Stromal cell of bone marrow (primary cell): ENCODE measurements around the gene ADARB2.
"Not testable (repeated sequence)": the region's sequence is repeated elsewhere in the genome, so short reads cannot be mapped to it uniquely, and the experiment has no call there.

Source experiments
- DNase-seq: peaks from one replicate; pipeline ENCODE4 v3.0.0-alpha.2; 2012; ENCODE audit warnings: low read depth

Gene ADARB2

DNA sequence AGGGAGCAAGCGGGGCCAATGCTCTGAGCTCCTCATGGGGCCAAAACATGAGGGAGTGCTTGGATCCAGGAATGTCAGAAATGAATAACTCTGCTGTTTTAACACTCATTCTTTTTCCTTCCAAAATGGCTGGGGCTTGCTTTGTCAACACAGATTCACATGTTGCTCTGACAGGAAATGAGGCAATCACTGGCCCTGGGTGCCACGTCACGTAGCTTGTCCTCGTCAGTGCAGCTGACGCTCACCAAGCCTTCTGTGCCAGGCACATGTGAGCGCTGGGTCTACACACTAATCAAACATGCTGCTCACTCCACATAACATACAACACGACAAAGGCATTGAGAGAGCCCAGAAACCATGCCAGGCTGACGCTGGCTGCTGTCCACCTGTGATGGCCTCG lies 482.2 kb downstream of the ADARB2 start:
- no peak for DNase-seq

DNA sequence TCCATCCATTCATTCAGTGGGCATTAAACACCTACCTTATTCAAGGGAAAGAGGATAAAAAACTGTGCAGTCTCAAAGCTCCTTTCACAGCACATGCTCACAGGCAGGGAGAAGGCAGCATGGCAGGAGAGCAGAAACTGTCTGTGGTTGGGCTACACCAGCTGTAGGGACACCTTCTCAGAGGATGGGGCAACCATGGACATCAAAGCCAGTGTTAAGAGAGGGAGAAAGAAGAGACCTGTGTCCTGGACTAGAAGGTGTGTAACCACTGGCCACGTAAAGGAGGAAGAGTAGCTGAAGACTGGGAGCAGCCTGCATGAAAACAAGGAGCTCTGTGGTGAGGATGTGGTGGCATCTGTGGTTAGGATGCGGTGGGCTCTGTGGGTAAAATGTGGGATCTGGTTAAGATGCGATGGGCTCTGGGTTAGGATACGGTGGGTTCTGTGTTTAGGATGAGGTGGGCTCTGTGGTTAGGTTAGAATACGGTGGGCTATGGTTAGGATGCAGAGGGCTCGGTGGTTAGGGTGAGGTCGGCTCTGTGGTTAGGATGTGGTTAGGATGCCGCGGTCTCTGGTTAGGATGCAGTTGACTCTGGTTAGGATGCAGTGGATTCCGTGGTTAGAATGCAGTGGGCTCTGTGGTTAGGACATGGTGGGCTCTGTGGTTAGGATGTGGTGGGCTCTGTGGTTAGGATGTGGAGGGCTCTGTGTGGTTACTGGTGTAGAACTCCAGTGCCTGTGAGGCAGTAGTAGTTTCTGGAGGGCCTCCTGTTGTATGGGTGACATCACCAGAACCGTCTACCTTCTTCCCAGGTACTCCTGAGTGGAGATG lies 483.6 kb downstream of the ADARB2 start:
- DNase-seq, result no peak

DNA sequence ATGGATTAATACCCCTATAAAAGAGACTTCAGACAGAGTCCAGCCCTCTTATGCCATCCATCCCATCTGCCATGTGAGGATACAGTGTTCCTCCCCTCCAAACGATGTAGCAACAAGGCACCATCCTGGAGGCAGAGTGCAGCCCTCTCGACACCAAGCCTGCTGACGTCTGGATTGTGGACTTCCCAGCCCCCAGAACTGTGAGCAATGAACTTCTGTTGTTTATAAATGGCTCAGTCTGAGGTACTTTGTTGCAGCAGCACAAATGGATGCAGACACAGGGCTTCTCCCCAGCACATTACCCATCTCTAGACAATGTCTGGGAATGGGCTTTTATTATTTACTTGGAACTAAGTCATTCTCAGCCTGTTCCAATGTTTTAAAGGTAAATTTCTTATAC lies 485.6 kb downstream of the ADARB2 start:
- DNase-seq, result no peak

DNA sequence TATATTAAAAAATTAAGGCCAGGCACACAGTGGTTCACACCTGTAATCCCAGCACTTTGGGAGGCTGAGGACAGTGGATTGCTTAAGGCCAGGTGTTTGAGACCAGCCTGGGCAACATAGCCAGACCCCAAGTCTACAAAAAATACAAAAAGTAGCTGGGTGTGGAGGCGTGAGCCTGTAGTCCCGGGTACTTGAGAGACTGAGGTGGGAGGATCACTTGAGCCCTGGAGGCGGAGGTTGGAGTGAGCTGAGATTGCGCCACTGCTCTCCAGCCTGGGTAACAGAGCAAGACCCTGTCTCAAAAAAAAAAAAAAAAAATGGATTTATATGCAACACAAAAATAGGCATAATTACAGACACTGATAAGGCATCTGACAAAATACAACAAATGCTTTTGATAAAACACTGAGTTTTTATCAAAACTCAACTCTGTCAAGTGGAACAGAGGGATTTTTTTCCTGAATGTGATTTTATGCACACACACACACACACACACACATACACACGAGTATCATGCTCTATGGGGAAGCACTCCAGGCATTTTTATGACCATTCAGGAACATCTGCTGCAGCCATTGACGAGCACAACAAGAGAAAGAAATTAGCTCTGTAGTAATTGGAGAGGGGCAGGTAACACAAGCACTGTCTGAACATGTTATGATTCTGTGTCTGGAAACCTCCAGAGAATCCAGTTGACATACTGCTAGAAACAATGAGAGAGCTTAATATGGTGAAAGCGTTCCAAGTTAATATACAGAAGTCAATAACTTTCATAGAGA lies 488.0 kb downstream of the ADARB2 start:
- no peak for DNase-seq

DNA sequence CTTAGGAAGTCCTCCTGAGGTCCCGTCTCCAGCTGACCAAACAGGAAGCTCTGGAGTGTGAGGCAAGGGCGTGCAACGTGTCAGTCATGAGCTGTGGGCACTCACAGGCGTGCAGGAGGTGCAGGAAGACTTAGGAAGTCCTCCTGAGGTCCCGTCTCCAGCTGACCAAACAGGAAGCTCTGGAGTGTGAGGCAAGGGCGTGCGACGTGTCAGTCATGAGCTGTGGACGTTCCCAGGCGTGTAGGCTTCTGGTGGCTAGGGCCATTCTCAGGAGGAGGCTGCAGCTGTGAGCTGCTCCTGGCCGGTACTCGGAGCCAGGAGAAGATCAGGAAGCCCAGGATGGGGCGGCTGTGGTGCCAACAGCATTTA lies 489.1 kb downstream of the ADARB2 start:
- not testable (repeated sequence) for DNase-seq

DNA sequence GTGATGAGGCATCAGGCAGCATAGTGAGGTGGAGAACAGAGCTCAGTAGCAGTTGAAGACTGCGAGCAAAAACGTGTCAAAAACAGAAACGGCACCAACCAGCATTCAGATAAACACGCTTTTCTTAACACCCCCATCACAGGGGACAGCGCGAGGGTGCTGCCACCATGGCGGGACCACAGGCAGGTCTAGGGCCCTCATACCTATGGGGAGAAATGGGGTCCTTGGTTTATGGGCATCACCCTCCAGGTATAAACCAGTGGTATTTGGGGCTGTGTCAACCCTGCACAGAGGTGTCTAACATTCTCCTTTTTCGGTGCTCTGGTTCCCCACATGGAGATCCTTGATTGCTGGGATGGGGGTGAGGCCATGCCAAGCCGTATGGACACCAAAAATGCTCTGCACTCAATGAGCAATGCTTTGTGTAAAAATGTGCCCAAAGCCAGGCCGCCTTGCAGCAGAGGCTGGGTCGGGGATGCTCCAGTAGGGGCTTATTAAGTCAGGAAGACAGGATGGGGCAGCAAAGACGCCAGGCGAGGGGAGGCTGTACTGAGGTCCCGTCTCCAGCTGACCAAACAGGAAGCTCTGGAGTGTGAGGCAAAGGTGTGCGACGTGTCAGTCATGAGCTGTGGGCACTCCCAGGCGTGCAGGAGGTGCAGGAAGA lies 489.6 kb downstream of the ADARB2 start:
- no peak for DNase-seq

DNA sequence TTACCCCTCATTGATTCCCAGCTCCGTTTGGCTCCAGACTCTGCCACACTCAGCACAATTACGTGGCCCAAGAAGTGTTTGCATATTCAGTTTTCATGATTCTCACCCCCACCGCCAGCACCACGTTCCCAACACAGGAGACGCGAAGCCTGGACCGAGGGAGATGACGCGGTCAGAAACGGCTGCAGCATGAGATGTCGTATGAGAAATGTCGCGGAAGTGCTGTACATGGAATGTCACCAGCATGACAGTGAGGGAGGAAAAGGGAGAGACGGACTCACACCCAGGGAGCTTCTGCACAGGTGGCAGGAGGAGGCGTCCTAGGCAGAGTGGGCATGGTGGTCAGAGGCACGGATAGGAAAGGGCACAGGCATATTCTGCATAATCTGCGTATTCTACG lies 492.8 kb downstream of the ADARB2 start:
- DNase-seq, result no peak

DNA sequence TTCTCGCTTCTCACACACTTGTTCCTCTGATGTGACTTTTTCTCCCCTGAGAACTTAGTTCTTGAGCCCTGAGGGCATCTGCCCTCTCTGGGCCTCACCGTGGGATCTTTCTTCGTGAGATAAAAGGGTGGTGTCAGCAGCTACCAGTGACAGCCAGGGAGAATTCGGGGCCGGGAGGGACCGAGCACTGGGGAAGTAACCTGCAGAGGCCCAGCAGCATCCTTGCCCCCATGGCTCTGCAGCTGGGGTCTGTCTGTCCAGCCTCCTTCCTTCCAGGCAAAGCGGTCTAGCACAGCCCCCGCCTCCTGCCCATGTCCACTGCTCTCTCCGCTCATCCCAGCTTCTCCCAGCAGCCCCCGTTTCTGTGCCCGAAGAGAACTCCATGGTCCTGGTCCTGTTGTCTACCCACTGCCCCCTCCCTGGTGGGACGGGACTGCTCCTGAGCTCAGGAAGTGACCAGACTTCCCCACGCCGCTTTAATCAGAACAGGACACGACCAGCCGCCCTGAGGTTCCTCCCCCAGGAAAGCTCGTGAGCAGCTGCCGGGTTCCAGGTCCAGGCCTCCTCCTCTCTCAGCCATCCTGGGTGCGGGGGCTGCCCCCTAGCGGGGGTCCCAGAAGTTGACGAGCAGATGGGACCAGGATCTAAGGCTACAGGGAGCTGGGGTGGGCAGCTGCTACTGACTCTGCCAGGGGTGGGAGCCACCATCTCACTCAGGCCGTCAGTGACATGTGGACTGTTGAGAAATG lies 493.7 kb downstream of the ADARB2 start:
- DNase-seq, result no peak

DNA sequence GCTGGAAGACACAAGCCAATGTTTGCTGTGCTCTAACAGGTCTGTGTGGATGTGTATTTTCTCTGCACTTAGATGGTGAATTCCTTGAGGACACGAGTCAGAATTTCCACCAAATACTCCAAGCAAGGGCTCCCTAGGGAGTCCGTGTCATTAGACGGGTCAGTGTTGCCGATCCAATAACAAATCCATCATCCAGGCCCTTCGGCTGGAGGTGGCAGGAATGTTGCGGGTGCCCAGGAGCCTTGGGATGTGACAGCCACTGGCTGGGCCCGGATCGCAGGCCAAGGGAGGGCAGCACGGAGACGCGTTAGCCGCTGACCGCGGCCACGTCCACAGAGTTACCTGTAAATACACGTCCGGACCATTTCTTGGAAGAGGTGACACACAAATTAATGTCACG lies 494.4 kb downstream of the ADARB2 start:
- DNase-seq, result no peak

DNA sequence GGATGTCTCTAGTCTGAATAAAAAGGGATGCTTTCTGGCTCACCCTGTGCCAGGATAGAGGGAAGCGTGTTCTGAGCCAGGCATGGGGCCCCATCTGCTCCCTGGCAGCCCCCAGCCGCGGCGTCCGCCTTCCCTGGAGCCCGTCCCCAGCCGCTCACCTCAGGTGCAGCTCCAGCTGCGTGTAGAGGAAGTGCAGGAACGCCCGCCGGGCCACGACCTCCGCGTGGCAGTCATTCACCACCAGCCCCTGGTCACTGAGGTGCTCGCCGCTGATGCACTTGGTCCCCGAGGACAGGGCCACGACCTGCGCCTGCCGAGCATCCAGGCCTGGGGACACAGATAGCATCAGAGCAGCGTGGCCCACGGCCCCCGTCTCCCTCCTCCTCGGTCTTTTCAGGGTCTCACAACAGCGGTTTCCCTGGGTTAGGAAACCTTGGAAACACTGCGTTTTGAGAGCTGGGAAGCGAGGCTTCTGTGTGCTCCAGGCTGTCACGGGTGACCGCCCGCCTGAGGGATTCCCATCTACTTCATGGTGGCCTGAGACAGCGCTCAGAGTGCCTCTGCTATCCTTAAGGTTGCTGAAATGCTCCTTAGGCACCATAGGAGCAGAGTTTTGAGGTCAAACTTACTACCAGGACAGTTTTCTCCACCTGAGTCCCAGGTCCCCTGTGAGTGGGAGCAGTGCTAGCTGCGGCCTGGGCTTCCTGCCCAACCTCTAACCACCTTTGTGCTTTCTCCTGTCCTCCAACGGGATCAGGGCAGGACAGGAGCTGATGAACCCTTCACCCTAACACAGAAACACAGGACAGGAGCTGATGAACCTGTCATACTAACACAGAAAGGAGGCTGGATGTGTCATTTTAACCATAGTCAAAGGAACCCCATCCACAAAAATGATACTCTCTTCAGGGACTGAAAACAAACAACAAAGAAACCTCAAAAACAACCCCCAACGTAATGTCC lies 495.1 kb downstream of the ADARB2 start:
- DNase-seq, result no peak

DNA sequence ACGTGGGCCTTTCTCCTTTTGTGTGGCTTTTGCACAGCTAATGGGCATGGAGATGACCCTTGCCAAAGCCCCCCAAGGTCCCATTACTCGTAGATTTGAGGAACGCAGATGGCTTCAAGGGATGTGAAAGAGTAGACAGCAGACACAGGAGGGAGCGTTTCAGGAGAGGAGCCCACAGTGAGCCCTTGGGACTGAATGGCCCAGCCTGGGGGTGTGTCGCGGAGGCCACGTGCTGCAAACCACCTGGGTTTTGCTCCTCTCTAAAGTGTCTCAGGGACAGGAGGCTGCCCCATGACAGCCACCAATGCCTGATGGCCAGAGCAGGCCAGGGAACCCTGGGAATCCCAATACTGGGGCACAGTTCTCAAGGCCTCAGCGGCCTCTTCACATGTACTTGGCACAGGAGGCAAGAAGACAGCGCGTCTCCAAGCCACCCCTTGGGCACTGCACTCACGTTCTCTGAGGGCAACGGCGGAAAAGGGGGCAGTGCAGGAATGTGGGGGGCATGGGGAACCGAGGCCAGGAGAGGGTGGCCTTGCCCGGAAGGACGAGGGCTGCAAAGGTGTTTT lies 495.9 kb downstream of the ADARB2 start:
- no peak for DNase-seq

DNA sequence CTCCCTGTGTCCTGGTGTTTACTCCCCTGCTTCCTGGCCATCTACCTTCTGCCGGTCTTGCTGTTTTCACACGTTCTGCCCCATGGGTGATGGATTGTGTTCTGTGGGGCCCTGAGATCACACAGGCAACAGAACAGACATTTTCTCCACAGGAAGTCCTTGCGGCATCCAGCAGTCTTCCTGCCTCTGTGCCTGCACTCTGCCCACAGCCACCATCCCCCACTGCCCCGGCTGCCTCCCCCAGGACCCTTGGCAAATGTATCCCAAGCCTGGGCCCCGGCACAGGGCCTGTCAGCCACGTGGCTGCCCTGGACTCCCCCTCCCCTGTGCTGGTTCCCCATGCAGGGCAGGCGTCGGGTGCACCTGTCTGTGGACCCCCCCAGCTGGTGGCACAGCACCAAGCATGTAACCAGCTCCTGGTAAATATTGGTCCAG lies 497.0 kb downstream of the ADARB2 start:
- DNase-seq, result no peak

DNA sequence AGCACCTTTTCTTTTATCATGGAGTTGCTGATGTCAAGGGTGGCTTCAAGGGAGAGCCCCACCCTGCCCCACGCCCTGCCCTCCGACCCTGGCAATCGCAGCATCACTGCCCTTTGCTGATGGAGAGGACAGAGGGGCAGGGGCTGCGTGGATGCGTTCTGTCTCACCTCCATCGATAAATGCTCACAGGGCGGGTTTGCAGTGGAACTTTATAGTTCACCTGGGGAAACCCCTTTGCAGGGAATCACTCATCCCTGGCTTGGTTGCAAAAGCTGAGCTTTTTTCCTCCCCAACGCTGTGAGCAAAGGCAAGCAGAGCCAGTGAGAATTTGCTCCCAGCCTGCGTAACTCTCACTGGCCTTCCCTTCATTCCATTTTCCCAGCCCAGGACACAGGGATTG lies 504.3 kb downstream of the ADARB2 start:
- no peak for DNase-seq

DNA sequence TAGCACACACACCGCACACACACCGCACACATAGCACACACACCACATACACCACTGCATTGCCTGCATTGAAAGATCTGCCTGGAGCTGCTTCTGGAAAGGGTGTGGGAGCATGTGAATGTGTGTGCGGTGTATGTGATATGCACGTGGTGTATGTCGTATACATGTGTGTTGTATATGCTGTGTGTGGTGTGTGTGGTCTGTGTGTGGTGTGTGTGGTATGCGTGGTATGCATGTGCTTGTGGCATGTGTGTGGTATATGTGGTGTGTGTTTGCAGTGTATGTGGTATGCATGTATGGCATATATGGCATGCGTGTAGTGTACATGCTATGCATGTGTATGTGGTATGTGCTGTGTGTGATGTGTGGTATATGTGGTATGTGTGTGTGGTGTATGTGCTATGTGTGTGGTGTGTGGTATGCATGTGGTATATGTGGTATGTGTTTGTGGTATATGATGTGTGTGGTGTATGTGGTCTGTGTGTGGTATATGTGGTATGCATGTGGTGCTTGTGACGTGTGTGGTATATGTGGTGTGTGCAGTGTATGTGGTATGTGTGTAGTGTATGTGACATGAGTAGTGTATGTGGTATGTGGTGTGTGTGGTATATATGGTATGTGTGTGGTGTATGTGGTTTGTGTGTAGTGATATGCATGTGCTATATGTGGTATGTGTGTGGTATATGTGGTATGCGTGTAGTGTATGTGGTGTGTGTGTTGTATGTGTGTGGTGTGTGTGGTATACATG lies 505.0 kb downstream of the ADARB2 start:
- no peak for DNase-seq

DNA sequence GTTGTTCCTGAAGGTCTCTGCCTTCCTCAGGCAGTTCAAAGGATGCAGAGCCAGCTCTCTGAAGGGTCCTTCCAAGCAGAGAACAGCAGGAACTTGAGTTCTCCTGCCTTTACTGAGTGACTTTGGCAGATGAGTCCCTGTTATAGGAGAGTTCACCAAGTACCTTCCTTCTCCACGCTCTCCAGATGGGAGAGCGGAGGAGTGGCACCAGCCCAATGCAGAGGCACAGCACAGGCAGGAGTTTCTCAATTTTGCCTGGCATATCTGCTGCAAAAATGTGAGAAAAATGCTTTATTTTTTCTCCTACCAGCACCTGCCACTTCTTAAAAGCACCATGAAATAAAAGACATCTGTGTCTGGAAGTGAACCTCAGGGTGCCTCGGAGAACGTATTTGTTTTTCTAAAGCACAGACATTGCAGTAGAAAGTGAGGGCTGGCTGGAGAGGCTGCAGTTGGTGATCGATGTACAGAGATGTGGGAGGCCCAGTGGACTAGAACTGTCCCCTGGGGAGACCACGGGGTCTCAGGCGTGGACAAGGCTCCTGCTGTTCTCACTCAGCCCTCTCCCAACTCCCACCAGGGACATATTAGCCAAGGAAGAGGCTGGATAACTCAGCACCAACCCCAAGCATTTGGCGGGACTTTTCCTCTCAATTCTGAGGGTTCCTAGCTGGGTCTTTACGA lies 506.6 kb downstream of the ADARB2 start:
- no peak for DNase-seq

DNA sequence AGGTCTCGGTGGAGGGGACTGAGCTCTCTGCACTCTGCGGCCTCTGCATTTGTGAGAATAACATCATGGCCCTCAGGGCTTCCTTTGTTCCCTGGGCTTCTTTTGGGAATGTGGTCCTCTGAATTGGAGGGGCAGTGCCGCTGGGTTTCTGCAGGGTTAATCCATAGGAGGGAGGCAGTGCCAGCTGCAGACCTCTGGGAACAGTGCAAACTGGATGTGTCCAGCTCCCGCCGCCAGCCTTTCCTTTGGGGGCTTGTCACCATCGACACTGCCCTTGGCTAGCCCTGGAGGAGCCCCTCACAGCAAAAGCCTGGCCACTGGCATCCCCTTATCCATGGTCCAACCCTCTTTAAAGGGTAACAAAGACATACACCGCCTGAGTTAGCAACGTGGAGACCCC lies 507.2 kb downstream of the ADARB2 start:
- DNase-seq, result no peak

DNA sequence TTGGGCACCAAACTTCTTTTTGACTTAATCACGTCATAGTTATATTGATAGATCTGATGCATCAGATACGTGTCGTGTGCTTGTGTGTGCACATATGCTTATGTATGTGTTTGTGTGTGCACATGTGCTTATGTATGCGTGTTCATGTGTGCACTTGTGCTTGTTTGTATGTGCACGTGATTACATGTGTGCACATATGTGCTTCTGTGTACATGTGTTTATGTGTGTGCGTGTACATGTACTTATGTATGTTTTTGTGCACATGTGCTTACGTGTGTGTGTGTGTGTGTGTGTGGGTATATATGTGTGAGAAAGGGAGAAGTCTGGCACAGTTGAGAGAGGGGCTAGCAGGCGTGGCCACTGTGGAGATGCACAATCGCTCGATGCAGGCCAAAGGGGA lies 507.8 kb downstream of the ADARB2 start:
- DNase-seq, result no peak

DNA sequence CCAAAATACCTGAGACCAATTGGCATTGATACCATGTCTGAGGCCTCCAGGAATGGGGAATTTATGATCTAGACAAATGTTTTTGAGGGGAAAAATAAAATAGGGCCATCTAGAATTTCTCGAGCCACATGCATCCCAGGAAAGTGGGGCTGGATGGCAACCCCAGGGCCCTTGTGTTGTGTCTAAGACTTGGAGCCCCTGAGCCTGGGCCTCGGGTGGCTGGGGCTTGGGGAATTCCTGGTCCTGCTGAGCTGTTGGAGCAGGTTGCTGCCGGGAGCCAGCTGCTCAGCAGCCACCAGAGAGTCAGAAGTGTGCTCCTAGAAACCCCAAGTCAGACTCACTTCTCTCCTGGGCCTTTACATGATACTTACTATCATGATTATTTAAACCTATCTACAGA lies 508.2 kb downstream of the ADARB2 start:
- DNase-seq, result no peak

DNA sequence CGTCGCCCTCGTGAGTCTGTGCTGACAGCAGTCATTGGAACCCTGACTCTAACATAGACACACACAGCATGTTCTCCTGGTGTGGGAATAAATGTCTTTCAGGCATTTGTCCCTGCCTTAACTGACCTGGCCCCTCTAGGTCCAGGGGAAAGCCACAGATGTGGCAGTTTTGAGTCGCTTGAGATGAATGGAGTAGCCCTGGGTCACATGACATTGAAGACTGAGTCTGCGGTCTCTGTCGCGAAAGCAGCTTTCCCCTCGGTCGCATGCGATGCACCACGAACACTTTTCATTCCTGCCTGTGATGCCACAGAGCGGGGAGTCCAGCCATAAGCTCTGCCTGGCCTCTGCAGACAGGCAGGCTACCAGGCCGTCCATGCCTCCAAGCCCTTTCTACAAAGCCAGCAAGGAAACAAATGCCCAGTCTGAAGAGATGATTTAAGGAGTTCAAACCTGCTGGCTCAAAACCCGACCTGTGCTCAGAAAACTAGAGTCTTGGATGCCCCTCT lies 508.8 kb downstream of the ADARB2 start:
- DNase-seq, result no peak
